Measurements from ENCODE around the gene AOC2. TPM values are rescaled to one million over a fixed set of nuclear protein-coding genes. Genes with fewer than 3 reads are reported as not detected.
A peak's percentile ranks its signal among the peaks of the same experiment; 100 is the strongest.

AOC2 gene
- under 1 TPM; 0.20 to 0.78 (median 0.41) TPM for total RNA-seq (2021; fragmentation: NEBNext Ultra II Directional; extraction: Animal tissue kit (Norgen Biotek cat#: 25700))
- long read RNA-seq = 0 reads

GRCh38 chr17:42844271-42844670 lies at the start of gene AOC2:
Gene AOC2 (plus strand): TSS chr17:42844580. CDS start chr17:42844627, 47 bp downstream.
- peaks cover 24% of the 10 kb centered on the region for H3K36me3 Mint-ChIP-seq (ENCODE audit: low read depth)
- no peak within 1 kb of the TSS for H3K4me3 Mint-ChIP-seq
- H3K27me3 Mint-ChIP-seq (ENCODE audit: insufficient read depth) = no peaks in the 10 kb centered on the region; the same call in 1 of the 2 replicates
- no peaks in the 10 kb centered on the region for H3K9me3 Mint-ChIP-seq
- DNase-seq = no peak
- H3K27ac Mint-ChIP-seq = no peak within 1 kb of the TSS
- TF ChIP-seq CTCF (IDR thresholded peaks at IDR 0.05) = no peak
- H3K4me1 Mint-ChIP-seq (ENCODE audit: low read depth) = peaks cover 14% of the 10 kb centered on the region

- no peak overlapping the region for H3K27ac Mint-ChIP-seq
- peaks cover 23% of the 10 kb centered on the region for H3K4me1 Mint-ChIP-seq (ENCODE audit: low read depth)
- TF ChIP-seq CTCF (IDR thresholded peaks at IDR 0.05) = no peak
- H3K9me3 Mint-ChIP-seq = peaks cover 4% of the 10 kb centered on the region
- H3K36me3 Mint-ChIP-seq (ENCODE audit: low read depth) = peaks cover 27% of the 10 kb centered on the region
- H3K4me3 Mint-ChIP-seq = no peak overlapping the region
- no peak for DNase-seq
- H3K27me3 Mint-ChIP-seq (ENCODE audit: insufficient read depth) = peaks cover 7% of the 10 kb centered on the region
Measured at GRCh38 chr17:42795061-42795460, 49.3 kb upstream of the AOC2 start.

- H3K4me3 Mint-ChIP-seq = no peak overlapping the region
- peaks cover 23% of the 10 kb centered on the region for H3K36me3 Mint-ChIP-seq (ENCODE audit: low read depth)
- H3K27me3 Mint-ChIP-seq (ENCODE audit: insufficient read depth) = peaks cover 10% of the 10 kb centered on the region
- peaks cover 4% of the 10 kb centered on the region for H3K9me3 Mint-ChIP-seq
- H3K27ac Mint-ChIP-seq = no peak overlapping the region; the same call in 1 of the 2 replicates
- DNase-seq = no peak
- H3K4me1 Mint-ChIP-seq (ENCODE audit: low read depth) = peaks cover 23% of the 10 kb centered on the region
- no peak for TF ChIP-seq CTCF (IDR thresholded peaks at IDR 0.05)
Measured at GRCh38 chr17:42795465-42795864, 48.9 kb upstream of the AOC2 start.

GRCh38 chr17:42796066-42796758 lies 48.2 kb upstream of the AOC2 start:
- peak overlapping the region; percentile 38 for H3K4me3 Mint-ChIP-seq
- H3K36me3 Mint-ChIP-seq (ENCODE audit: low read depth) = peaks cover 16% of the 10 kb centered on the region
- peaks cover 23% of the 10 kb centered on the region for H3K4me1 Mint-ChIP-seq (ENCODE audit: low read depth)
- H3K27me3 Mint-ChIP-seq (ENCODE audit: insufficient read depth) = peaks cover 10% of the 10 kb centered on the region
- peaks cover 4% of the 10 kb centered on the region for H3K9me3 Mint-ChIP-seq
- TF ChIP-seq CTCF (IDR thresholded peaks at IDR 0.05) = no peak
- DNase-seq = no peak
- H3K27ac Mint-ChIP-seq = no peak overlapping the region

- H3K27me3 Mint-ChIP-seq (ENCODE audit: insufficient read depth) = peaks cover 10% of the 10 kb centered on the region
- H3K4me1 Mint-ChIP-seq (ENCODE audit: low read depth) = peaks cover 23% of the 10 kb centered on the region
- peak overlapping the region; percentile 94 for H3K4me3 Mint-ChIP-seq
- TF ChIP-seq CTCF (IDR thresholded peaks at IDR 0.05) = no peak
- no peak for DNase-seq
- H3K9me3 Mint-ChIP-seq = peaks cover 4% of the 10 kb centered on the region
- peak overlapping the region; percentile 71 for H3K27ac Mint-ChIP-seq
- peaks cover 15% of the 10 kb centered on the region for H3K36me3 Mint-ChIP-seq (ENCODE audit: low read depth)
Measured at GRCh38 chr17:42797067-42798007, 47.0 kb upstream of the AOC2 start.
